Measurements from ENCODE around the gene OBP2B.
"Not testable (repeated sequence)": the region's sequence is repeated elsewhere in the genome, so short reads cannot be mapped to it uniquely, and the experiment has no call there.

The OBP2B gene

GRCh38 chr9:133233681-133234432 lies 24.8 kb upstream of the OBP2B start:
- DNase-seq (ENCODE audit: low read depth in 2 of 2), result peak in 1 of 2 donors; percentile 47
- no peak for TF ChIP-seq CTCF (IDR thresholded peaks at IDR 0.05; ENCODE audit: low read depth, low read length)
- H3K4me3 ChIP-seq (replicated peaks in 1 of 2; ENCODE audit: low read depth in 2 of 2, low read length in 2 of 2), result no peak overlapping the region

- not testable (repeated sequence) for DNase-seq (ENCODE audit: low read depth in 2 of 2); H3K4me3 ChIP-seq (replicated peaks in 1 of 2; ENCODE audit: low read depth in 2 of 2, low read length in 2 of 2)
Measured at GRCh38 chr9:133231934-133232568, 23.0 kb upstream of the OBP2B start.

- H3K4me3 ChIP-seq (replicated peaks in 1 of 2; ENCODE audit: low read depth in 2 of 2, low read length in 2 of 2); DNase-seq (ENCODE audit: low read depth in 2 of 2): not testable (repeated sequence)
Measured at GRCh38 chr9:133230514-133230913, 21.5 kb upstream of the OBP2B start.

DNA sequence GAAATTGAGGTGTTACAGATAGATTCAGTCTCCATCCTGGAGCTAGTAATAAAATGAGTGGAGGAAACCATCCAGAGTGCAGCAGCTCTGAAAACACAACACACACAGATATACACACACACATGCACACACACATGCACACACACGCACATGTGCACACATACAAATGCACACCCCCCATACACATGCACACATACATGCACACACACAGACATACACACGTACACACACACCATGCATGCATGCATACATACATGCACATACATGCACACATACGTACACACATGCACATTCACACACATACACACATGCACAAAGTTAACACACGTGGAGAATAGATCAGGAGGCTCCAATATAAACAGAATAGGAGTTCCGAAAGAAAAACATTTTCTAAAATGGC lies 21.0 kb upstream of the OBP2B start:
- no peak for TF ChIP-seq CTCF (IDR thresholded peaks at IDR 0.05; ENCODE audit: low read depth, low read length)
- no peak overlapping the region for H3K4me3 ChIP-seq (replicated peaks in 1 of 2; ENCODE audit: low read depth in 2 of 2, low read length in 2 of 2)
- DNase-seq (ENCODE audit: low read depth in 2 of 2), result no peak

- H3K4me3 ChIP-seq (replicated peaks in 1 of 2; ENCODE audit: low read depth in 2 of 2, low read length in 2 of 2); DNase-seq (ENCODE audit: low read depth in 2 of 2): not testable (repeated sequence)
Measured at GRCh38 chr9:133228474-133229193, 19.6 kb upstream of the OBP2B start.

GRCh38 chr9:133227996-133228395 lies 18.9 kb upstream of the OBP2B start:
- H3K4me3 ChIP-seq (replicated peaks in 1 of 2; ENCODE audit: low read depth in 2 of 2, low read length in 2 of 2); DNase-seq (ENCODE audit: low read depth in 2 of 2): not testable (repeated sequence)

DNA sequence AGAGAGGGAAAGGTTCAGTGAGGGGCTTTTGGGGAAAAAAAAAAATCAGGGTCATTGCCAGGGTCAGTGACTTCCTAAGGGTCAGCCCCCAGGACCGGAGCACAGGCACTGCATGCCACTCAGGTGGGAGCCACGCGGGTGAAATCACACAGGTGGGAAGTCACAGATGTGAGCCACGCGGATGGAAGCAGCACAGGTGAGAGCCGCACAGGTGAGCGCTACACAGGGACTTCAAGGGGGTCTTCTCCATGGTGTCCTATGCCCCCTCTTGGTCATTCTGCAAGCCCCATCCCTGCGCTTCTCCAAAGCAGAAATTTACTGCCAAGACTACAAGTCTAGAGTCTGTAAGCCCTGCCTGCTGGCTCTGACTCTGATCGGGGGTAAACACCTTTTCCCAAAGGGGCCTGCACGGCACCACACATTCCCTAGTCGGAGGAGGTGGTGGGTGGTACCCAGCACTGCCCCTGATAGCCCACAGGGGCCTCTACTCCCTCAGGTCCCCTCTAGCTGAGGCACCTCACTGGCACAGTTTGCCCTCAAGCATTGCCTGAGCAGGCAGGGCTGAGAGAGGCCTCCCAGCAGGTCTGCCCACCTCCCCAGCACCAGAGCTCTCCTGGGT lies 18.3 kb upstream of the OBP2B start:
- DNase-seq (ENCODE audit: low read depth in 2 of 2), result no peak
- no peak for TF ChIP-seq CTCF (IDR thresholded peaks at IDR 0.05; ENCODE audit: low read depth, low read length)
- H3K4me3 ChIP-seq (replicated peaks in 1 of 2; ENCODE audit: low read depth in 2 of 2, low read length in 2 of 2), result no peak overlapping the region

GRCh38 chr9:133226219-133227171 lies 17.4 kb upstream of the OBP2B start:
- no peak for DNase-seq (ENCODE audit: low read depth in 2 of 2)
- H3K4me3 ChIP-seq (replicated peaks in 1 of 2; ENCODE audit: low read depth in 2 of 2, low read length in 2 of 2), result no peak overlapping the region
- TF ChIP-seq CTCF (IDR thresholded peaks at IDR 0.05; ENCODE audit: low read depth, low read length), result no peak
